GM21423 (cell line): ENCODE measurements around the gene VSIG1.
A peak's percentile ranks its signal among the peaks of the same experiment; 100 is the strongest.

Source experiments
- ATAC-seq: cut with Tn5 transposase; IDR thresholded peaks from one replicate; pipeline ENCODE4 v1.9.1; 2021; ENCODE audit warnings: mild to moderate bottlenecking, moderate library complexity; ENCODE audit not compliant: unreplicated experiment

VSIG1 gene

DNA sequence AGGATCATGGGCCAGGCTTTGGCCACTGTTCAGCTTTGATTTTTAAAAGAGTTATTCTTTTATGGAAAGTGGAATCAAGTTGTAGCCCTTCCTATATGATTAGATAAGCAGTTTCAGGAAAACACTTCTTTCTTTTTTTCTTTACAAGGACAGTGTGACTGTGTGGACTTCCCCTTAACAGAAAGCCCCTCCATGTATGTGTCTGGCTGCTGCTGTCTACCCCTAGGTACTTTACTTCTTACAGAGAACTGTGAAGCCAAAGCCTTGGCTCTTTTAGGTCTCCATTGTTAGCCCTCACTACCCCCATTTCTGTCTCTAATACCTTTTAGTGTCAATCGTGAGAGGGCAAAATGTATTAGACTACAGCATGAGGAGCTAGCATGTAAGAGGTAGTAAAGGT lies 19.1 kb downstream of the VSIG1 start:
- no peak for ATAC-seq

- no peak for ATAC-seq
These were observed 19.7 kb downstream of the VSIG1 start for GRCh38 chrX:108064613-108065012.

GRCh38 chrX:108068121-108068520 lies 23.3 kb downstream of the VSIG1 start:
- no peak for ATAC-seq

- ATAC-seq: no peak
These were observed 26.0 kb downstream of the VSIG1 start for GRCh38 chrX:108070891-108071290.

DNA sequence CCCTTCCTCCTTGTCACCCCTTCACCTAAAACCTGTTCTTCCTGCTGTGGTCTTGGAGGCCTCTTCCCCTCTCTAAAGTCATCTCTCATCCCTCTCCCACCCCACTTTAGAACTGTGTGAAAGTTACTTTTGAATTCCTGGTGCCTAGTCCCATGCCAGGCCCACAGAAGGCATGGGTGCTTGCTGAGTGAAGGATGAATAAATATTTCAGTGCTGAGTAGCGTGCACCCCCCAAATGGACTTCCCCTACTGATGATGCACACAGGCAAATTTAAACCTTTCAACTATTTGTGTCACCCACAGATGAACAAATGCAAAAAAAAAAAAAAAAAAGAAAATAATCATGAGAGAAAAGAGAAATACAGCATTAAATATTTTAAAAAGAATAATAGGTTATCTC lies 26.7 kb downstream of the VSIG1 start:
- no peak for ATAC-seq

GRCh38 chrX:108072746-108073145 lies 27.9 kb downstream of the VSIG1 start:
- ATAC-seq: no peak

DNA sequence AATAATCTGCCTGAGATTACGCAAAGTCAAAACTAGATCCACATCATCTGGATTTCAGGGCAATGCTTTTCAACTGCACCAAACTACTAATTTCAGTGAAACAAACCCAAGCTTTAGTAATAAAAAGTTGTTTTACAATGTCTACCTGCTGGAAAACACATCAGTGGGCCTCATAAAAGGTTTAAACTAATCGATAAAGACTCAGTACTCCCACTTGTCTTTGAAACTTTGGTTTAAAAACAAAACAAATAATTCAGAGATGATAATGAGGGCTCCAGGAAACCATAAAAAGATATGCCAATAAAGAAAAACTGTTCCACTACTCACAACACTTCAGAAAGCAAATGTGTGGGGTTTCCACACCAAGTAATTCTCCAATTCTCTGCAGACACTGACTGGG lies 36.2 kb downstream of the VSIG1 start:
- no peak for ATAC-seq

GRCh38 chrX:108087792-108088191 lies 42.9 kb downstream of the VSIG1 start:
- no peak for ATAC-seq

- ATAC-seq: no peak
These were observed 43.6 kb downstream of the VSIG1 start for GRCh38 chrX:108088511-108088910.

GRCh38 chrX:108090491-108091263 lies 45.8 kb downstream of the VSIG1 start:
- ATAC-seq: peak; percentile 0

GRCh38 chrX:108091264-108091877 lies 46.5 kb downstream of the VSIG1 start, which contains the start of the genes ATG4A and PSMD10:
Gene ATG4A, plus strand, starts transcription at chrX:108091778. Its CDS starts 49 bp downstream, at chrX:108091827.
Gene PSMD10, minus strand, starts transcription at chrX:108091542. Its CDS starts 22 bp downstream, at chrX:108091520.
- ATAC-seq: peak; percentile 96

- ATAC-seq: peak; percentile 38
These were observed 47.0 kb downstream of the VSIG1 start for GRCh38 chrX:108091878-108092291.

DNA sequence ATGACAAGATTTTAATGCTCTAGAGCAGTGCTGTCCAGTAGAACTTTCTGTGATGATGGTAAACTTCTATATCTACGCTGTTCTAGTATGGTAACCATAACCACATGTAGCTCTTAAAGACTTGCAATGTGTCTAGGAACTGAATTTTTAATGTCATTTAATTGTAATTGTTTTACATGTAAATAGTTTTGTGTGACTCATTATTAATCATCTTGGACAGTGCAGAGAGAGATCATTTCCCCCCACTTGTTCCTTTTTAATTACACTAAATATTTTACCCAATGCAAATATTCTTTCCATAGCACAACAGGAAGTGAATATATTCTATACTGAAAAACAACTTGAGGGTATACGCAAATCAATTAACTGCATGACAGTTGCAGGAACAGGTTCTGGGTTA lies 52.5 kb downstream of the VSIG1 start:
- no peak for ATAC-seq

DNA sequence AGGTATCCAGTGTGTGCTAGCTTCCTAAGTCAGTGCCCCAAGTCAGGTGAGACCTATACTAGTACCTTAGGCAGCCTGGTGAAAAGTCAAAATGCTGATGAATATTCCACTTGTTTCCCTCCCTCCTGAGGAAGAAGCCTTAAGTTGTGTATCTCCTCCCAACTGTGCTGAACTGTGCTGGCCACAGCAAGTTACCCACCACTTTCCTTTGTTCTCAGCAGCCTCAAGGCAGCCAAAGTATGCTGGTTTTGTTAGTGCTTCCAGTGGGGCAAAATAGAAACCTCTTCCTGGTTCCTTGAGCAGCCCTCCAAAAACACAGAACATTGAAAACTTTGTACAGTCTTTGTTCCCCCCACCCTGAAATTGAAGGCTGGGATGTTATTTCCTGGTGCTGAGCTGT lies 60.6 kb downstream of the VSIG1 start:
- no peak for ATAC-seq

GRCh38 chrX:108114541-108114940 lies 69.7 kb downstream of the VSIG1 start:
- ATAC-seq: no peak

DNA sequence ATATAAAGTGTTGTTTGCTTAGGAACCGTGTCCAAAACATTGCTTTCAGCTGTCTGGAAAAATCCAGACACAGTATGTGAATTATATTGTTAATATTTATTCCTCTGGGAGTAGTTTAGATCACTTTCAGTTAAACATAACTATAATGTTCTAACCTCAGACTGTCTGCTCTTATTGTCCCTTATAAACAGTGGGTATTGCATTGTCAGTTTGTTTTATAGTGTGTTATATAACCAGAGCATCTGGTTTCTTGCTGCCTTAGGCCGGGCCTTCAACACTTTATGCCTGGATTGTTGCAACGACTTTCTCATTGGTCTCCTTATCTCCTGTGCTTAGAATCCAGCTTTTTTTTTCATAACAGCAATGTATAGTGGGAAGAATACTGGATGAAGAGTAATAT lies 73.1 kb downstream of the VSIG1 start:
- no peak for ATAC-seq

- ATAC-seq: no peak
These were observed 76.4 kb downstream of the VSIG1 start for GRCh38 chrX:108121291-108121690.

DNA sequence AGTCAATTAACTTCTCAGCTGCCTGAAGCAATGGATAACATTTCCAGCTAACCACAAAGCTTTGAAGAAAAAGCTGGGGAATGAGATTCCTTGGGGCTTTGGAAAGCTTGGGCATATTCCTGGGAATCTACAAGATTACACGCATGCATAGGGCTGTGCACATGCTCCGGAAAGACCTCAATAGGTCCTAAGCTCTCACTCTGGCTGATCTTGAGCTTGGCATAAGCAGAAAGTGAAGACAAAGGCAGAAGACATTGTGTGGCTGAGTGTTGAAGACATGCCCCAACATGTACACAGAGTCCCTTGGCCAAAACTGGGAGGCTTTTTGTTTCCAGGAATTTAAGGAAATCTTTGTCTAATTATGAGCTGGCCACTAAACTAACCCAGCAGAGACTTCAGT lies 77.9 kb downstream of the VSIG1 start:
- ATAC-seq: no peak

- no peak for ATAC-seq
These were observed 78.9 kb downstream of the VSIG1 start for GRCh38 chrX:108123591-108124366.

DNA sequence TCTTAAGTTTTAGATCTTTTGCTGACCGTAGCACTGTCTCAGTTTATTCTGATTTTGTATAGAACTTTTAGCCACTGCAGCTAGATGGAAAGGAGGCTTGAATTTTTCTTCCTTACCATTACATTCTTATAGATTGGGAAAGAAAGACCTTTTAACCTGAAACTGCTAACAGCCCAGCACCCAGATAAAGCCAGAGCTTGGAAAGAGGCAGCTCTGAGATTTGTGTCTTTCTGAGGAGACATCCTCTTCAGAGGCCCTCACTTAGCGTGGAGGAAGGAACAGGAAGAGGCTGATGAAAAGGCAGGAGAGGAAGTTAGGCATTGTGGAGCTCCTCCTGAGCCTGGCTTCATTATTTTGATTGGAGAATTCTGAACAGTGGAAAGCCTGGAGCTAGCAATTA lies 81.8 kb downstream of the VSIG1 start:
- no peak for ATAC-seq

DNA sequence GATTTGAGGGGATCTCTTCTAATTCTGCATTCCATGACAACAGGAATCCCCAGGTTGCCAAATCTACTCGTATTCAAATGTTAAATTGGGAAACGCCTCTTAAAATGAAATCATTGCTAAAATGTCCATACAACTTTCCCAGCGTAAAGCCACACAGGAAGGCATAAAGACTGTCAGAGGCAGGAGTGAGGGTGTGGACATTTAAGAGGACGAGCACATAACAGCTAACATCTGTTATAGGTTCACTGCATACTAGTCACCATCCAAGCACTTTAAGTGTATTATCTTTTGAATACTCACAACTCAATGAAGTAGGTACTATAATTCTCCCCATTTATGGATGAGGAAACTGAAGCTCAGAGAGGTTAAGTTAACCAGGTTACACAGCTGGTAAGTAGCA lies 82.3 kb downstream of the VSIG1 start:
- ATAC-seq: no peak
